PC-3 (cell line): ENCODE results near the gene NUFIP1.

Source experiments
- EZH2 ChIP-seq: fragments of 300-600 bp; sonication (generic); IDR thresholded peaks from one replicate; pipeline ENCODE4 v1.6.1; 2017; ENCODE audit warnings: antibody characterized with exemption, mild to moderate bottlenecking, low read length; ENCODE audit not compliant: unreplicated experiment
- EZH2phosphoT487 ChIP-seq: fragments of 300-600 bp; sonication (generic); IDR thresholded peaks from 2 replicates; pipeline ENCODE4 v1.6.1; 2018; ENCODE audit warnings: mild to moderate bottlenecking, antibody characterized with exemption, low read length, borderline replicate concordance
- TF ChIP-seq, protein P1 (sequence below): fragments of 300-600 bp; sonication (generic); conservative IDR thresholded peaks from 2 replicates; pipeline ENCODE4 v1.5.1; 2017; ENCODE audit warnings: antibody characterized with exemption, low read depth, mild to moderate bottlenecking, low read length

DNA sequence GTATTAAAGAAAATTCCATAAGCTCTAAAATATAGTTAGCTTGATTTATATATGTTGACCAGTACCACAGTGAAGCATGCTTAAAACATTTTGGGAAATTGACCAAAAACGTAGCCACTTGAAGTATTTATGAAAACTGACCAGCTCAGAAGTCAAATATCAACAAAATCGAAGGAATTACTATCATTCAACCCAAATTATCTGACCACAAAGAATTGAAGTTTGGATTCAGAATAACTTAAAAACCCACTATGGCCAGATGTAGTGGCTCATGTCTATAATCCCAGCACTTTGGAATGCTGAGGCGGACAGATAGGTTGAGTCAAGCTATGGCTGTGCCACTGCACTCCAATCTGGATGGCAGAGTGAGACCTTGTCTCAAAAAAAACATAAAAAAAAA, 32.0 kb upstream of the NUFIP1 start:
- TF ChIP-seq, protein P1, sequence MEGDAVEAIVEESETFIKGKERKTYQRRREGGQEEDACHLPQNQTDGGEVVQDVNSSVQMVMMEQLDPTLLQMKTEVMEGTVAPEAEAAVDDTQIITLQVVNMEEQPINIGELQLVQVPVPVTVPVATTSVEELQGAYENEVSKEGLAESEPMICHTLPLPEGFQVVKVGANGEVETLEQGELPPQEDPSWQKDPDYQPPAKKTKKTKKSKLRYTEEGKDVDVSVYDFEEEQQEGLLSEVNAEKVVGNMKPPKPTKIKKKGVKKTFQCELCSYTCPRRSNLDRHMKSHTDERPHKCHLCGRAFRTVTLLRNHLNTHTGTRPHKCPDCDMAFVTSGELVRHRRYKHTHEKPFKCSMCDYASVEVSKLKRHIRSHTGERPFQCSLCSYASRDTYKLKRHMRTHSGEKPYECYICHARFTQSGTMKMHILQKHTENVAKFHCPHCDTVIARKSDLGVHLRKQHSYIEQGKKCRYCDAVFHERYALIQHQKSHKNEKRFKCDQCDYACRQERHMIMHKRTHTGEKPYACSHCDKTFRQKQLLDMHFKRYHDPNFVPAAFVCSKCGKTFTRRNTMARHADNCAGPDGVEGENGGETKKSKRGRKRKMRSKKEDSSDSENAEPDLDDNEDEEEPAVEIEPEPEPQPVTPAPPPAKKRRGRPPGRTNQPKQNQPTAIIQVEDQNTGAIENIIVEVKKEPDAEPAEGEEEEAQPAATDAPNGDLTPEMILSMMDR: no peak
- no peak for TF ChIP-seq EZH2phosphoT487
- TF ChIP-seq EZH2: no peak
